Endodermal cell (in vitro differentiated cells): ENCODE data around the gene NUCB2. TPM values are rescaled to one million over a fixed set of nuclear protein-coding genes. Genes with fewer than 3 reads are reported as not detected.

Source experiments
- DNase-seq: peaks from one replicate; pipeline ENCODE4 v3.0.0-alpha.2; 2017
- H3K27ac ChIP-seq: 2 replicates; pipeline ENCODE4 v1.5.1; 2013; ENCODE audit warnings: mild to moderate bottlenecking, low read depth, low read length, moderate library complexity
- H3K27me3 ChIP-seq: 2 replicates; pipeline ENCODE4 v1.6.1; 2013; ENCODE audit warnings: mild to moderate bottlenecking, low read length, moderate library complexity; ENCODE audit not compliant: insufficient read depth, control insufficient read depth, poor library complexity, severe bottlenecking
- H3K36me3 ChIP-seq: 2 replicates; pipeline ENCODE4 v1.7.0; 2013; ENCODE audit warnings: mild to moderate bottlenecking, low read length, moderate library complexity; ENCODE audit not compliant: control insufficient read depth, insufficient read depth
- H3K4me1 ChIP-seq: one replicate; pipeline ENCODE4 v1.7.0; 2013; ENCODE audit warnings: low read length; ENCODE audit not compliant: control insufficient read depth, insufficient read depth
- H3K4me3 ChIP-seq: 2 replicates; pipeline ENCODE4 v1.5.1; 2013; ENCODE audit warnings: mild to moderate bottlenecking, low read length, moderate library complexity
- H3K9ac ChIP-seq: 2 replicates; pipeline ENCODE4 v1.6.1; 2013; ENCODE audit warnings: mild to moderate bottlenecking, low read length, moderate library complexity; ENCODE audit not compliant: poor library complexity, severe bottlenecking; ENCODE audit errors: extremely low read depth
- H3K9me3 ChIP-seq: 2 replicates; pipeline ENCODE4 v1.6.1; 2013; ENCODE audit warnings: mild to moderate bottlenecking, low read length, moderate library complexity; ENCODE audit not compliant: control insufficient read depth
- H3K27ac Mint-ChIP-seq: 2 replicates; pipeline ENCODE4 v1.8.0; 2020; ENCODE audit warnings: mixed read lengths
- H3K27me3 Mint-ChIP-seq: 2 replicates; pipeline ENCODE4 v1.8.0; 2021; ENCODE audit warnings: mild to moderate bottlenecking, mixed read lengths; ENCODE audit not compliant: insufficient read depth
- H3K36me3 Mint-ChIP-seq: 2 replicates; pipeline ENCODE4 v1.8.0; 2020; ENCODE audit warnings: low read depth, mixed read lengths
- H3K4me1 Mint-ChIP-seq: 2 replicates; pipeline ENCODE4 v1.8.0; 2020; ENCODE audit warnings: mixed read lengths
- H3K4me3 Mint-ChIP-seq: 2 replicates; pipeline ENCODE4 v1.8.0; 2020; ENCODE audit warnings: mild to moderate bottlenecking, moderate library complexity, mixed read lengths
- H3K9me3 Mint-ChIP-seq: 2 replicates; pipeline ENCODE4 v1.8.0; 2020; ENCODE audit warnings: mild to moderate bottlenecking, mixed read lengths
- CTCF ChIP-seq: fragments of 200-600 bp; sonication (generic); conservative IDR thresholded peaks from 2 replicates; pipeline ENCODE4 v1.5.0; 2021; ENCODE audit warnings: antibody characterized with exemption, mild to moderate bottlenecking
- WGBS, 2 experiments: methylation state at CpG; one replicate each; pipeline versions ENCODE4 v1.1.5 to v1.1.7; 2013; ENCODE audit warnings: missing lambda C conversion rate in 2 of 2, mixed read lengths in 1 of 2; ENCODE audit not compliant: insufficient coverage in 1 of 2, insufficient read length in 1 of 2; 5-methylcytosine and 5-hydroxymethylcytosine counted together
- total RNA-seq, 2 donors: library from RNA; stranded (reverse); fragmentation: NEBNext Ultra II Directional in 1 of 2; extraction: Animal tissue kit (Norgen Biotek cat#: 25700) in 1 of 2; gene quantifications; 2 replicates in 1 of 2; 3 replicates in 1 of 2; pipeline ENCODE4 v1.2.1, GENCODE V29; 2021

The NUCB2 gene
- total RNA-seq, 2 donors from 2014 or later: 52.4 to 64.6 TPM

DNA sequence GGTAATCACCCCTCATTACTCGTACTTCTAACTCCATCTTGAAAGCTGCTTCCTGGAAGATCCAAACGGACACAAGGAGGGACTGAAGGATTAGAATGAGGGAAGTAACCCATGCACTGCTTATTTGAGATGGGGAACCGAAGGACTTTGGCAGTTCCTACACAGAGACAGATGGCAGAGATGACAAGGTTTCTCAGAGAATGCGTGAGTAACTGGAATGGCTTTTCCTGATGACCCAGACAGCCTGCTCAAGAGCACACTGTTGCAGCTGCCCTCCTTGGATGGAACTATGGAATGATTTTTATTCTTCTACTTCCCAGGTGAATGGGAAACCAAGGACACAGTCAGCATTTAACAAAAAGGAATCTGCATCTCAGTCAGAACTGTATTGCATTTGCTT is 104.6 kb downstream of the NUCB2 start:
- Mint-ChIP-seq H3K36me3 (no peaks in the 10 kb centered on the region), H3K9me3 (peaks cover 18% of the 10 kb centered on the region), H3K4me3 (no peak overlapping the region), H3K27ac (no peak overlapping the region), H3K27me3 (peaks cover 2% of the 10 kb centered on the region), H3K4me1 (no peaks in the 10 kb centered on the region)
- H3K27me3 ChIP-seq: no peaks in the 10 kb centered on the region
- H3K36me3 ChIP-seq: no peaks in the 10 kb centered on the region
- H3K4me3 ChIP-seq: no peak overlapping the region
- no peaks in the 10 kb centered on the region for H3K4me1 ChIP-seq
- no peak overlapping the region for H3K27ac ChIP-seq
- TF ChIP-seq CTCF: no peak
- no peak overlapping the region for H3K9ac ChIP-seq
- no peak for DNase-seq
- H3K9me3 ChIP-seq: no peaks in the 10 kb centered on the region
- 75 to 84% methylated on average over 3 to 4 of the region's 4 CpGs for WGBS, 2 experiments

Other genes starting within 250 kb of the NUCB2 start
- gene RPS13, start 199.1 kb upstream of the NUCB2 start, total RNA-seq: 1,000 to 10,000 TPM in 1 of 2 donors, 100 to 1,000 TPM in 1; 970 to 1,088 TPM
- 100 to 1,000 TPM; 108 to 109 TPM for gene PIK3C2A, start 68.8 kb upstream of the NUCB2 start, total RNA-seq
- gene NCR3LG1, start 75.1 kb downstream of the NUCB2 start, total RNA-seq: under 1 TPM; 0.31 to 0.62 TPM
- 1 to 10 TPM; 2.2 to 5.3 TPM for gene KCNJ11, start 111.9 kb downstream of the NUCB2 start, total RNA-seq
- gene ABCC8, start 200.1 kb downstream of the NUCB2 start, total RNA-seq: under 1 TPM in 1 of 2 donors, not detected in 1; 0.55 TPM